Muscle layer of duodenum (tissue), 2 donors: ENCODE measurements around the gene PGPEP1.
A peak's percentile ranks its signal among the peaks of the same experiment; 100 is the strongest.

Experiments used
- H3K27ac ChIP-seq: one replicate; pipeline ENCODE4 v1.7.0; 2013; ENCODE audit warnings: mild to moderate bottlenecking, low read length
- H3K27me3 ChIP-seq: one replicate; pipeline ENCODE4 v1.7.0; 2013; ENCODE audit warnings: low read depth, mild to moderate bottlenecking, control low read depth, low read length
- H3K36me3 ChIP-seq, 2 donors: one replicate each; pipeline ENCODE4 v1.7.0; 2013; ENCODE audit warnings: low read length in 2 of 2, control low read depth in 1 of 2, mild to moderate bottlenecking in 1 of 2; ENCODE audit not compliant: insufficient read depth in 2 of 2, control insufficient read depth in 1 of 2
- H3K4me1 ChIP-seq, 2 donors: one replicate each; pipeline ENCODE4 v1.7.0; 2013; ENCODE audit warnings: low read length in 2 of 2, mild to moderate bottlenecking in 2 of 2, control low read depth in 1 of 2, moderate library complexity in 1 of 2; ENCODE audit not compliant: insufficient read depth in 2 of 2, control insufficient read depth in 1 of 2
- H3K4me3 ChIP-seq, 2 donors: one replicate each; pipeline ENCODE4 v1.7.0; 2013; ENCODE audit warnings: low read length in 2 of 2, low read depth in 1 of 2, mild to moderate bottlenecking in 1 of 2
- H3K9me3 ChIP-seq, 2 donors: one replicate each; pipeline ENCODE4 v1.7.0; 2013; ENCODE audit warnings: low read length in 2 of 2, control low read depth in 1 of 2, mild to moderate bottlenecking in 1 of 2; ENCODE audit not compliant: control insufficient read depth in 1 of 2
- donor health status: healthy.

PGPEP1 gene

DNA sequence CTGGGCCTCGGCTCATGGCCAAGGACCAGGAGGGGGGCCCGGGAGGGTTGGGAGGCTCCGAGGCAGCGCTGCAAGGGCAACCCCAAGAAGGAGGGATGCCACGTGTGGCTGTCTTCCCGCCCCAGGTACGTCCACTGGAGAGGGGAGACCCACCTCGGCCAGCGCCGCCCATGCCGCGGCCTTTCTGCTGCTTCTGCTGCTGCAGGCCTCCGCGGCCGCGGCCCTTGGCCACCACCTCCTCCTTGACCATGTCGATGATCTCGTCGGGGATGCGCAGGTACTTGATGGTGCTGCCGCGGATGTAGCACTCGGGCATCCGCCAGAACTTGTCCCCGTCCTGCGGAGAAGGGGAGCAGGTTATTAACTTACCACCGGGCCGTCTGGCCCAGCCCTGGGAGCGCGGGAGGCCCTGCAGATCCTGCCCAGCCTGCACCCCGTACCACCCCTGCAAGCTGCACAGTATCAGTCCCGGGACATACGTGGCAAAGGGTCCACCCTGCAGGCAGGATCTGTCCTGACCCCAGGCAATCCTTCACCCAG is 30.8 kb upstream of the PGPEP1 start:
- peaks cover 0 to 19% of the 10 kb centered on the region in 2 donors for H3K4me1 ChIP-seq
- no peak overlapping the region for H3K27ac ChIP-seq
- peaks cover 5 to 46% of the 10 kb centered on the region in 2 donors for H3K36me3 ChIP-seq

DNA sequence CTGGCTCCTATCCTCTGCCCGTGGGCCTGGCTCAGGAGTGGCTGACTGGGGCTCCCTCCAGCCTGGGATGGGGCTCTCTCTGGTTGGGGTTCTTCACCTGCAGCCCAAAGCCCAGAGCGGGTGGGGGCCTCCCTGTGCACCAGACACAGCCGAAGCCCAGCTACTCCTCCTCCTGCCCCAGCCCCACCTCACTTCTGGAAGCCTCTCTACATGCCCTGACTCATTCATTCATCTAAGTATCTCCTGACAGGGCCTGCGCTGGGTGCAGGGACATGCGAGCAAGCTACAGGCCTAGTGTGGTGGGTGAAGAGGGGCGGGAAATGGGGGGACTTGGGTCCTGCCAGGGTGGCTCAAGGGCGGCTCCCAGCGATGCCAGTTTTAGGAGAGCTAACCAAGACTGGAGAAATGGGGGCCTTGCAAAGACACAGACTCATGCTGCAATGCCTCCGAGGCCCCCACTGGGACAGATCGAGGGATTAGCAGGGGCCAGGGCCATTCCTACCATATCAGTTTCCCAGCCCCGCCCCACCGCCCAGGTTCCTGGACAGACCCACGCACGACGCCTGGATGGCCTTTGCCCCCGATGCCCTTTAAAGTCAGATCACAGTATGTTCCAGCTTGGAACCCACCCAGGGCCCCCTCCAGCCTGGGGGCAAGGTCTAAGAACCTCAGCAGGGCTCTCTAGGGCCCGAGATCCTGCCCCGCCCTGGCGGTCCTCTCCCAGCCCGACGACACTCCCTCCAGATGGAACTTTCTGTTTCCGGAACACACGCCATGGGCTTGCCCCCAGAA is 30.1 kb upstream of the PGPEP1 start:
- Histone ChIP-seq H3K27me3 (no peaks in the 10 kb centered on the region), H3K4me1 (peaks cover 0 to 17% of the 10 kb centered on the region in 2 donors), H3K27ac (peak overlapping the region; percentile 23), H3K4me3 (no peak overlapping the region), H3K36me3 (peaks cover 5 to 40% of the 10 kb centered on the region in 2 donors), H3K9me3 (no peaks in the 10 kb centered on the region)

More for the DNA sequence above, 30.8 kb upstream of the PGPEP1 start:
- Histone ChIP-seq H3K9me3 (no peaks in the 10 kb centered on the region), H3K27me3 (no peaks in the 10 kb centered on the region), H3K4me3 (no peak overlapping the region)

DNA sequence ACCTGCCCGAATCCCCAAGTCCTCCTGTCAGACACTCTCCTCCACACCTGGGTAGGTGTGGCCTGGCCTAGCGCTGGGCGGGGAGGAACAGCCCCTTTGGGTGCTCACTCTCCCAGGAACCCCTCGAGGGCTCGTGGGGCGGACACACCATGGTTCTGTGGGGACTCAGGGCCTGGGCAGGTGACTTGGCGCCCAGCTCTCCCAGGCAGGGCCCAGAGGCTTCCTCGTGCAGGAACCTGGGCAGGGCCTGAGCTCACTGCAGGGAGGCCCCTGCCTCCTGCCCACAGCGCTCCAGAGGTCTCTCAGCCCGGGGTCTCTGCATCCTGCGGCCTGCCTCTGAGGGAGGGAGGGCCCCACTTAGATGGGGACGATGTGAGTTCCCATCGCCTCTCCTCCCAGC is 29.4 kb upstream of the PGPEP1 start:
- Histone ChIP-seq H3K9me3 (no peaks in the 10 kb centered on the region), H3K4me1 (peaks cover 0 to 10% of the 10 kb centered on the region in 2 donors), H3K27ac (peak overlapping the region; percentile 23), H3K27me3 (no peaks in the 10 kb centered on the region), H3K36me3 (peaks cover 5 to 40% of the 10 kb centered on the region in 2 donors), H3K4me3 (no peak overlapping the region)

- H3K4me1 ChIP-seq = peaks cover 0 to 4% of the 10 kb centered on the region in 2 donors
- H3K4me3 ChIP-seq = no peak overlapping the region
- H3K9me3 ChIP-seq = no peaks in the 10 kb centered on the region
- peaks cover 5 to 39% of the 10 kb centered on the region in 2 donors for H3K36me3 ChIP-seq
- H3K27ac ChIP-seq = peak overlapping the region; percentile 23
- no peaks in the 10 kb centered on the region for H3K27me3 ChIP-seq
Measured at GRCh38 chr19:18311502-18312091, 28.8 kb upstream of the PGPEP1 start.

- H3K4me3 ChIP-seq = no peak overlapping the region
- no peaks in the 10 kb centered on the region for H3K27me3 ChIP-seq
- peaks cover 5 to 34% of the 10 kb centered on the region in 2 donors for H3K36me3 ChIP-seq
- H3K27ac ChIP-seq = peak overlapping the region; percentile 23
- H3K4me1 ChIP-seq = no peaks in the 10 kb centered on the region
- no peaks in the 10 kb centered on the region for H3K9me3 ChIP-seq
Measured at GRCh38 chr19:18312092-18312534, 28.3 kb upstream of the PGPEP1 start.

DNA sequence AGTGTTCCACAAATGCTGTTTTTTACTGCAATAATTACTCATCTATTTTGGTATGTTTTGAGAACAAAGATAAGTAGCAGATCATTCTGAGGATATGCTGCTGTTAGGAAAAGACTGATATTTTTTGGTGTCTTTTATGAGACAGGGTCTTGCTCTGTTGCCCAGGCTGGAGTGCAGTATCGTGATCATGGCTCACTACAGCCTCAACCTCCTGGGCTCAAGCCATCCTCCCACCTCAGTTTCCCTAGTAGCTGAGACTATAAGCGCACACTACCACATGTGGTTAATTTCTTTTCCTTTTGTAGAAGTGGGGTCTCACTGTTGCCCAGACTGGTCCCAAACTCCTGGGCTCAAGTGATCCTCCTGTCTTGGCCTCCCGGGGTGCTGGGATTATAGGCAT is 27.0 kb upstream of the PGPEP1 start:
- peaks cover 5 to 29% of the 10 kb centered on the region in 2 donors for H3K36me3 ChIP-seq
- no peaks in the 10 kb centered on the region for H3K9me3 ChIP-seq
- H3K4me3 ChIP-seq = no peak overlapping the region
- H3K27ac ChIP-seq = no peak overlapping the region
- peaks cover 0 to 6% of the 10 kb centered on the region in 2 donors for H3K4me1 ChIP-seq
- H3K27me3 ChIP-seq = no peaks in the 10 kb centered on the region

DNA sequence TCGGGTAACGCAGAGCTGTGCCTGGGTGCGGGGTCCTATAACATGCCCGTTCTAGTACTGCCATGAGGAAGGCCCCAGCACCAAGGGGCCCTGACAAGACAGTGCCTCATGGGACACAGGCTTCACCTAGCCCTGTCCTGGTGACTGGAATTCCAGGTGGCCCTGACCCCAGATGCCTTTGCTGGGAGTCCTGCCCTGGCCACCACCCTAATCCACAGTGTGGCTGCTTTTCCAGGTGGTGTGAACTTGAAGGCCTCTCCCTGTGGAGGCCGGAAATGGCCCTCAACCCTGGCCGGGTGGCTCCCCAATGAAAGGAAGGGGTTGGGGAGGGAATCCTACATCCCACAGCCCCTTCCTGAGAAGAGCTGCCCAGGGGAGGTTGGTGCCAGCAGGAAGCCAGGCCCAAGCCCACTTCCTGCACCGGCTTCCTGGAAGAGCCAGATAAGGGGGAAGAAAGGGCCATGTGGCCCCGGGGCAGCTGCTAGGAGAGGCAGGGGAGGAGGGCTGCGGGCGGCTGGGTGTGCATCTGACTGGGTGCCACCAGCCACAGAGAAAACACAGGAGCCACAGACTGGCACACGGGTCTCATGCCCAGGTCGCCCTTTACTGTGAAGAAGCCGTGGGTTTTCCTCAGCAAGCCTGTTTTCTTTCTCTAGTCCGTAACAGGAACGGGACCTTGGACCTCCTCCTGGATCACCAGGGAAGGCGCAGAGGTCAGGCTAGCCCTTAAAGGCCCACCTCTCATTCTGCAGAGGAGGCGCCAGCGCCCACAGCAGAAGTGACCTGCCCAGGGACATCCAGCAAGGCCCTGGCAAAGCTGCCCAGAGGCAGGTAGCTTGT is 22.2 kb upstream of the PGPEP1 start:
- peaks cover 0 to 4% of the 10 kb centered on the region in 2 donors for H3K36me3 ChIP-seq
- H3K27ac ChIP-seq = peak overlapping the region; percentile 69
- no peak overlapping the region for H3K4me3 ChIP-seq
- H3K9me3 ChIP-seq = no peaks in the 10 kb centered on the region
- no peaks in the 10 kb centered on the region for H3K27me3 ChIP-seq
- H3K4me1 ChIP-seq = peaks cover 14 to 19% of the 10 kb centered on the region in 2 donors

- H3K27ac ChIP-seq = peak overlapping the region; percentile 58
- peaks cover 20 to 26% of the 10 kb centered on the region in 2 donors for H3K4me1 ChIP-seq
- no peak overlapping the region for H3K4me3 ChIP-seq
- H3K27me3 ChIP-seq = no peaks in the 10 kb centered on the region
- H3K36me3 ChIP-seq = no peaks in the 10 kb centered on the region
- no peaks in the 10 kb centered on the region for H3K9me3 ChIP-seq
Measured at GRCh38 chr19:18319591-18320135, 20.7 kb upstream of the PGPEP1 start.

DNA sequence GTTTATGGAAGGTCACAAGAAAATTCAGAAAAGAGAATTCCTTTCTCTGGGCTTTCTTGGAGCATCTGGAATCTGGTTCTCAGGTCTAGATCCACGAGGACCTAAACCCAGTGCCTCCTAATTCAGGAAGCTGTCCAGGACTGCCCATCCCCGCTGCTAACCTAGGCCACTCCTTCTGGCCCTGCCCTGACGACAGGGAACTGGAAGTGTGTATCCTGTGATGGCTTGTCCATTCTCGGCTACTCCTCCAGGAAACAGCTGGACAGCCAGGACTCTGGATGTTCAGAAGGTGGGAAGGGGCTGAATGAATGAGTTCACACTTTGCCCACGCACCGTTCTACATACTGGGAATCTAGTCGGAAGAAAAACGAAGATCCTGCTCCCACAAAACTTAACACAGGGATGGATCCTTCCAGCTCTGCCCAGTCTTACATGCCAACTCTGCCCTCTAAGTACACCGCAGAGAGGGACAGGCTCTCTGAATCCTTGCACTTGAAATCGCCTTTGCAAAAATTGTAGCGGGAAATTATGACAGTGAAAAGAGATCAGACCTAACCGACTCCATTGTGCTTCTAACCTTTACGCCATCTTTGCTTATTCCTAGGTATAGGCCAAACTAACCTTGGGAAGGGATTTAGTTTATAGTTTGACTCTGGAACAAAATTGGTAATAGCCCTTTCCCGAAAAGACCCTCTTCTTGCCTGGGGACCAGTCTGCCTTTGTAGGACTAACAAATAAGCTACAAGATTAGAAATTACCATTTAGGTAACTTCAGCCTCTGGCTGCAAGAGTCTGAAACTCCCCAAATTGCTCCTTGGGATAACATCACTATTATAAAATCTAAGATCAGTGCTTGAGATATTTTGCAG is 19.3 kb upstream of the PGPEP1 start:
- H3K27ac ChIP-seq = peak overlapping the region; percentile 94
- H3K36me3 ChIP-seq = no peaks in the 10 kb centered on the region
- H3K4me3 ChIP-seq = no peak overlapping the region
- no peaks in the 10 kb centered on the region for H3K9me3 ChIP-seq
- peaks cover 20 to 26% of the 10 kb centered on the region in 2 donors for H3K4me1 ChIP-seq
- H3K27me3 ChIP-seq = no peaks in the 10 kb centered on the region

GRCh38 chr19:18321734-18322102 is 18.7 kb upstream of the PGPEP1 start:
- H3K27me3 ChIP-seq = no peaks in the 10 kb centered on the region
- H3K4me1 ChIP-seq = peaks cover 20 to 26% of the 10 kb centered on the region in 2 donors
- H3K27ac ChIP-seq = peak overlapping the region; percentile 94
- H3K36me3 ChIP-seq = no peaks in the 10 kb centered on the region
- no peaks in the 10 kb centered on the region for H3K9me3 ChIP-seq
- H3K4me3 ChIP-seq = peak overlapping the region; percentile 65 to 83
